Activated CD8-positive, alpha-beta T cell treated with anti-CD3 and anti-CD28 coated beads for 36 hours (primary cell): ENCODE measurements around the gene XPO6. TPM values are rescaled to one million over a fixed set of nuclear protein-coding genes. Genes with fewer than 3 reads are reported as not detected.
"Not testable (repeated sequence)": the region's sequence is repeated elsewhere in the genome, so short reads cannot be mapped to it uniquely, and the experiment has no call there.

ENCODE experiments used
- ATAC-seq: fragments of 200-7000 bp; cut with Tn5 transposase; one replicate; pipeline ENCODE4 v1.10.0; 2021; ENCODE audit warnings: mild to moderate bottlenecking, moderate library complexity
- CTCF ChIA-PET: fragments of 350-600 bp; sonication (Branson Sonifier 250); formaldehyde crosslinking; loops from one replicate; lab custom pipeline; 2021; ENCODE audit warnings: antibody characterized with exemption; lab: Charles Lee
- POLR2A ChIA-PET: fragments of 350-600 bp; sonication (Branson Sonifier 250); formaldehyde crosslinking; loops from one replicate; lab custom pipeline; 2021; ENCODE audit warnings: antibody characterized with exemption; lab: Charles Lee
- DNase-seq: peaks from one replicate; pipeline ENCODE4 v3.0.0-alpha.2; 2020
- H3K27ac Mint-ChIP-seq: one replicate; pipeline ENCODE4 v1.8.0; 2021; ENCODE audit warnings: mild to moderate bottlenecking, mixed read lengths
- H3K27me3 Mint-ChIP-seq: one replicate; pipeline ENCODE4 v1.8.0; 2021; ENCODE audit warnings: mixed read lengths
- H3K36me3 Mint-ChIP-seq: one replicate; pipeline ENCODE4 v1.8.0; 2021; ENCODE audit warnings: low read depth, mixed read lengths
- H3K4me1 Mint-ChIP-seq: one replicate; pipeline ENCODE4 v1.8.0; 2021; ENCODE audit warnings: low read depth, mixed read lengths
- H3K4me3 Mint-ChIP-seq: one replicate; pipeline ENCODE4 v1.8.0; 2021; ENCODE audit warnings: mild to moderate bottlenecking, moderate library complexity, mixed read lengths
- H3K9me3 Mint-ChIP-seq: one replicate; pipeline ENCODE4 v1.8.0; 2021; ENCODE audit warnings: mixed read lengths
- intact Hi-C: fragments of 100-400 bp; cut with micrococcal nuclease; formaldehyde crosslinking; loops from one replicate; pipeline ENCODE4 v1.10.0; 2022
- total RNA-seq, 2 experiments: library from RNA; stranded (reverse); gene quantifications; one replicate each; pipeline ENCODE4 v1.2.3, GENCODE V29; 2021
- TF ChIP-seq, protein P1 (sequence below): fragments of 200-600 bp; IDR thresholded peaks from one replicate; pipeline ENCODE4 v1.8.0; 2022; ENCODE audit warnings: antibody characterized with exemption, mild to moderate bottlenecking

XPO6 gene
- total RNA-seq, 2 experiments from 2014 or later, result 250 to 253 TPM

DNA sequence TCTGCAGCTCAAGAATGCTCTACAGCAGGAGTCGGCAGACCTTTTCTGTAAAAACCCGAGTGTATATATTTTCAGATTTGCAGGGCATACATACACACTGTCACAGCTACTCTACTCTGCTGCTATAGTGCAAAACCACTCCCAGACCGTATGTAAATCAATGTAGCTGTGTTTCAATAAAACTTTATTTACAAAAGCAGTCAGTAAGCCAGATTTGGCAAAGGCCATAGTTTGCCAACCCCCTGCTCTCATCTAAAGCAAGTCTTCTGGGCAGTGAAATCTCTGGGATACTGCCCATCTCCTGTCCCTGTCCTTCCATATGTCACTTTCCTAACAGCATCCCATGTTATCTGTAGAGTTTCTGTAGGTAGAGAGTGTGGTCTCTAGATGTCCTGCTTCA lies 91.0 kb downstream of the XPO6 start:
- intact Hi-C loops, result no loop called here
- Mint-ChIP-seq H3K4me1 (no peaks in the 10 kb centered on the region), H3K27ac (peak overlapping the region; percentile 58), H3K27me3 (no peaks in the 10 kb centered on the region), H3K9me3 (no peaks in the 10 kb centered on the region), H3K36me3 (peaks cover 69% of the 10 kb centered on the region), H3K4me3 (no peak overlapping the region)
- DNase-seq (no peak), ATAC-seq (no peak)
- ChIA-PET CTCF (interaction anchor here (1.0 to 1.7 kb wide), 2 partner anchors 97 to 201 kb away, joined by 3 to 4 read pairs; no protein-coding TSS in a partner anchor), POLR2A (interaction anchor here (1.1 to 1.5 kb wide), 2 partner anchors 10 to 13 kb away, joined by 3 read pairs; no protein-coding TSS in a partner anchor)
- TF ChIP-seq, protein P1, sequence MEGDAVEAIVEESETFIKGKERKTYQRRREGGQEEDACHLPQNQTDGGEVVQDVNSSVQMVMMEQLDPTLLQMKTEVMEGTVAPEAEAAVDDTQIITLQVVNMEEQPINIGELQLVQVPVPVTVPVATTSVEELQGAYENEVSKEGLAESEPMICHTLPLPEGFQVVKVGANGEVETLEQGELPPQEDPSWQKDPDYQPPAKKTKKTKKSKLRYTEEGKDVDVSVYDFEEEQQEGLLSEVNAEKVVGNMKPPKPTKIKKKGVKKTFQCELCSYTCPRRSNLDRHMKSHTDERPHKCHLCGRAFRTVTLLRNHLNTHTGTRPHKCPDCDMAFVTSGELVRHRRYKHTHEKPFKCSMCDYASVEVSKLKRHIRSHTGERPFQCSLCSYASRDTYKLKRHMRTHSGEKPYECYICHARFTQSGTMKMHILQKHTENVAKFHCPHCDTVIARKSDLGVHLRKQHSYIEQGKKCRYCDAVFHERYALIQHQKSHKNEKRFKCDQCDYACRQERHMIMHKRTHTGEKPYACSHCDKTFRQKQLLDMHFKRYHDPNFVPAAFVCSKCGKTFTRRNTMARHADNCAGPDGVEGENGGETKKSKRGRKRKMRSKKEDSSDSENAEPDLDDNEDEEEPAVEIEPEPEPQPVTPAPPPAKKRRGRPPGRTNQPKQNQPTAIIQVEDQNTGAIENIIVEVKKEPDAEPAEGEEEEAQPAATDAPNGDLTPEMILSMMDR, result no peak

DNA sequence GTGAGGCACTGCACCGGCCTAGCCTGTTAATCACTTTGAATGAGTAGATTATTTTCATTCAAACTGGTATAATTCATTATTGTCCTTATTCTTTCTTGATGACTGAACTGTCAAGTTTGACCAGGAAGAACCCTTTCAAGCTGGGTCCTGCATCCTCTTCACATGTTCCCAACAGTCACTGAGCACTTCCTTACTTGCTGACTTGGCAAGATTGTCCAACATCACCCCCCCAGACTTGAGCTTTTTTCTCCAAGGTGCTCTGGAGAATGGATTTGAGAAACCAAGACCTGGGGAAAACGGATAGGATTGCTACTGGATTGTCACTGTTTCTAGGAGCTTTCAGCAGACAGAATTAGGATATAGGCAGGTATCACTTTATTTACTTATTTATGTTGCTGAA lies 93.1 kb downstream of the XPO6 start:
- Mint-ChIP-seq H3K9me3 (no peaks in the 10 kb centered on the region), H3K4me1 (peaks cover 7% of the 10 kb centered on the region), H3K36me3 (peaks cover 67% of the 10 kb centered on the region), H3K27ac (peak overlapping the region; percentile 68), H3K27me3 (no peaks in the 10 kb centered on the region), H3K4me3 (no peak overlapping the region)
- TF ChIP-seq, protein P1, result no peak
- no peak for DNase-seq
- ATAC-seq, result no peak
- ChIA-PET CTCF (interaction anchor here (0.7 kb wide), 1 partner anchor 85 kb away, joined by 3 read pairs; no protein-coding TSS in a partner anchor), POLR2A (interaction anchor here (0.9 kb wide), 1 partner anchor 265 kb away, joined by 3 read pairs; no protein-coding TSS in a partner anchor)
- intact Hi-C loops, result no loop called here

DNA sequence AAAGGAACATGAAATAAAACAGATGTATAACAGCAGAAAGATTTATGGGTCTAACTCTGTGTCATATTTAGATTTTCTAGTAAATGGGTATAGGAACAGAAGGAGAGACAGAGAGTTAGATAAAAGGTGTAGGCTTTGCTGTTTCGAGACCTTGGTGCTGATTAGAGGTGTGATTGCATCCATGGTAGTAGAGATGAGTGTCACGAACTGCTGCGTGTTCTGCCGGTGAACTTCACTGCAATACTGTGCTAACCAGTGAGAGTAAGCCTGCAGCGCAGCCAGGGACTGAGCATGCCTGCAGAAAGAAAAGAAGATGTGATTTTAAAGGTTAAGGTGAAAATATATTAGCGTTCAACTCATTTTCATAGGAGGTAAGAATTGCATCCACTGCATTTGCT lies 94.6 kb downstream of the XPO6 start:
- ChIA-PET POLR2A (interaction anchor here (0.6 kb wide), 1 partner anchor 61 kb away, joined by 3 read pairs; no protein-coding TSS in a partner anchor), CTCF (interaction anchor here (1.0 kb wide), 1 partner anchor 14 kb away, joined by 3 read pairs; no protein-coding TSS in a partner anchor)
- Mint-ChIP-seq H3K9me3 (no peaks in the 10 kb centered on the region), H3K36me3 (peaks cover 64% of the 10 kb centered on the region), H3K4me1 (peaks cover 13% of the 10 kb centered on the region), H3K4me3 (no peak overlapping the region), H3K27me3 (no peaks in the 10 kb centered on the region), H3K27ac (no peak overlapping the region)
- TF ChIP-seq, protein P1, result no peak
- intact Hi-C loops, result no loop called here
- DNase-seq, result no peak
- ATAC-seq, result no peak

DNA sequence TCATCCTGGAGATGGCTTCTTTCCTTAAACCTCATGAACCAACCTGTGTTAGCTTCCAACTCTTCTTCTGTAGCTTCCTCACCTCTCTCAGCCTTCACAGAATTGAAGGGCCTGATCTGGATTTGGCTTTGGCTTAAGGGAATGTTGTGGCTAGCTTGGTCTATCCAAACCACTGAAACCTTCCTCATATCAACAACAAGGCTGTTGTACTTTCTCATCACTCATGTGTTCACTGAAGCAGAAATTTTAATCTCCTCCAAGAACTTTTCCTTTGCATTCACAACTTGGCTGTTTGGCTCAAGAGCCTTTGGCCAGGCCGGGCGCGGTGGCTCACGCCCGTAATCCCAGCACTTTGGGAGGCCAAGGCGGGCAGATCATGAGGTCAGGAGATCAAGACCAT lies 95.9 kb downstream of the XPO6 start:
- H3K36me3 Mint-ChIP-seq, result peaks cover 59% of the 10 kb centered on the region
- H3K27me3 Mint-ChIP-seq, intact Hi-C loops, CTCF ChIA-PET, DNase-seq, H3K4me3 Mint-ChIP-seq, POLR2A ChIA-PET, H3K9me3 Mint-ChIP-seq, H3K27ac Mint-ChIP-seq, ATAC-seq: not testable (repeated sequence)
- peaks cover 13% of the 10 kb centered on the region for H3K4me1 Mint-ChIP-seq

DNA sequence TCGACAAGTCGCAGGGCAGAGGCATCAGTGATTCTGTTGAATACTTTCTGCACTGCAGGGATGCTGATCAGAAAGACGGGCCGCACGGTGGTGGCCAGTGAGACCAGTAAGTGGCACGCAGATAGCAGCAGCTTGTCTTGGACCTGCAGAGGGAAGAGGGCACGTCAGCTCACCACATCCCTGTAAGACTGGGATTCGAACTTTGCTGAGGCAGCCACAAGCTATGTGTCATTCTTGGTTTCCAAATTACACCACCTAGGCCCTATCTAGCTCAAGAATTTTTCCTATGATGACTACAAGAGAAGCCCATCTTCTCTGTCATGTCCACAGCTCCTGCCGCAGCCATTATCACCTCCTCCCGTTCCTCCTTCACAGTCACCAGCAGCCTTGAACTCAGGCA lies 98.9 kb downstream of the XPO6 start:
- intact Hi-C loops, result no loop called here
- ChIA-PET CTCF (interaction anchor here (0.9 to 1.9 kb wide), 3 partner anchors 37 to 105 kb away, joined by 3 to 9 read pairs (median 3); no protein-coding TSS in a partner anchor), POLR2A (interaction anchor here (1.4 kb wide), 1 partner anchor 9 kb away, joined by 3 read pairs; no protein-coding TSS in a partner anchor)
- ATAC-seq (peak; percentile 75), DNase-seq (no peak)
- TF ChIP-seq, protein P1, result no peak
- Mint-ChIP-seq H3K27me3 (no peaks in the 10 kb centered on the region), H3K9me3 (no peaks in the 10 kb centered on the region), H3K4me3 (no peak overlapping the region), H3K36me3 (peaks cover 50% of the 10 kb centered on the region), H3K27ac (peak overlapping the region; percentile 53), H3K4me1 (peaks cover 17% of the 10 kb centered on the region)
